Chondrocyte (in vitro differentiated cells): ENCODE data around the gene CFAP57. TPM values are rescaled to one million over a fixed set of nuclear protein-coding genes. Genes with fewer than 3 reads are reported as not detected.

ENCODE experiments used
- DNase-seq: peaks from one replicate; pipeline ENCODE4 v3.0.0; 2021; ENCODE audit warnings: mixed read lengths, low spot score
- H3K27ac Mint-ChIP-seq: one replicate; pipeline ENCODE4 v1.8.0; 2021; ENCODE audit warnings: mild to moderate bottlenecking, moderate library complexity, mixed read lengths; ENCODE audit not compliant: unreplicated experiment
- H3K27me3 Mint-ChIP-seq: 2 replicates; pipeline ENCODE4 v1.8.0; 2021; ENCODE audit warnings: low read depth, mixed read lengths
- H3K36me3 Mint-ChIP-seq: 2 replicates; pipeline ENCODE4 v1.8.0; 2021; ENCODE audit warnings: low read depth, mixed read lengths
- H3K4me1 Mint-ChIP-seq: 2 replicates; pipeline ENCODE4 v1.8.0; 2021; ENCODE audit warnings: low read depth, mild to moderate bottlenecking, mixed read lengths
- H3K4me3 Mint-ChIP-seq: one replicate; pipeline ENCODE4 v1.8.0; 2021; ENCODE audit warnings: mild to moderate bottlenecking, moderate library complexity, mixed read lengths; ENCODE audit not compliant: unreplicated experiment
- H3K9me3 Mint-ChIP-seq: 2 replicates; pipeline ENCODE4 v1.8.0; 2021; ENCODE audit warnings: low read depth, mixed read lengths
- total RNA-seq: library from RNA; stranded (reverse); gene quantifications from 3 replicates; pipeline ENCODE4 v1.2.1, GENCODE V29; 2021
- TF ChIP-seq, protein P1 (sequence below): fragments of 200-600 bp; sonication (generic); IDR thresholded peaks from 2 replicates; pipeline ENCODE4 v1.5.0; 2021; ENCODE audit warnings: antibody characterized with exemption, mild to moderate bottlenecking, moderate library complexity

Gene CFAP57
- total RNA-seq, 1 donor from 2014 or later: 0.15 TPM

GRCh38 chr1:43293896-43294760 is 122.0 kb downstream of the CFAP57 start:
- Mint-ChIP-seq H3K9me3 (no peaks in the 10 kb centered on the region), H3K27ac (peak overlapping the region; percentile 17), H3K27me3 (no peaks in the 10 kb centered on the region), H3K4me1 (peaks cover 31% of the 10 kb centered on the region), H3K4me3 (no peak overlapping the region), H3K36me3 (no peaks in the 10 kb centered on the region)
- DNase-seq: no peak
- TF ChIP-seq, protein P1, sequence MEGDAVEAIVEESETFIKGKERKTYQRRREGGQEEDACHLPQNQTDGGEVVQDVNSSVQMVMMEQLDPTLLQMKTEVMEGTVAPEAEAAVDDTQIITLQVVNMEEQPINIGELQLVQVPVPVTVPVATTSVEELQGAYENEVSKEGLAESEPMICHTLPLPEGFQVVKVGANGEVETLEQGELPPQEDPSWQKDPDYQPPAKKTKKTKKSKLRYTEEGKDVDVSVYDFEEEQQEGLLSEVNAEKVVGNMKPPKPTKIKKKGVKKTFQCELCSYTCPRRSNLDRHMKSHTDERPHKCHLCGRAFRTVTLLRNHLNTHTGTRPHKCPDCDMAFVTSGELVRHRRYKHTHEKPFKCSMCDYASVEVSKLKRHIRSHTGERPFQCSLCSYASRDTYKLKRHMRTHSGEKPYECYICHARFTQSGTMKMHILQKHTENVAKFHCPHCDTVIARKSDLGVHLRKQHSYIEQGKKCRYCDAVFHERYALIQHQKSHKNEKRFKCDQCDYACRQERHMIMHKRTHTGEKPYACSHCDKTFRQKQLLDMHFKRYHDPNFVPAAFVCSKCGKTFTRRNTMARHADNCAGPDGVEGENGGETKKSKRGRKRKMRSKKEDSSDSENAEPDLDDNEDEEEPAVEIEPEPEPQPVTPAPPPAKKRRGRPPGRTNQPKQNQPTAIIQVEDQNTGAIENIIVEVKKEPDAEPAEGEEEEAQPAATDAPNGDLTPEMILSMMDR: no peak

- Mint-ChIP-seq H3K27me3 (no peaks in the 10 kb centered on the region), H3K4me1 (peaks cover 31% of the 10 kb centered on the region), H3K36me3 (no peaks in the 10 kb centered on the region), H3K4me3 (no peak overlapping the region), H3K9me3 (no peaks in the 10 kb centered on the region), H3K27ac (peak overlapping the region; percentile 17)
- DNase-seq: no peak
- TF ChIP-seq, protein P1: no peak
Measured at GRCh38 chr1:43294761-43295160, 122.6 kb downstream of the CFAP57 start.

- no peaks in the 10 kb centered on the region for H3K9me3 Mint-ChIP-seq
- TF ChIP-seq, protein P1: no peak
- peaks cover 31% of the 10 kb centered on the region for H3K4me1 Mint-ChIP-seq
- H3K27ac Mint-ChIP-seq: peak overlapping the region; percentile 28
- DNase-seq: no peak
- no peak overlapping the region for H3K4me3 Mint-ChIP-seq
- no peaks in the 10 kb centered on the region for H3K36me3 Mint-ChIP-seq
- H3K27me3 Mint-ChIP-seq: no peaks in the 10 kb centered on the region
Measured at GRCh38 chr1:43296207-43296606, 124.1 kb downstream of the CFAP57 start.

- peaks cover 29% of the 10 kb centered on the region for H3K4me1 Mint-ChIP-seq
- H3K27ac Mint-ChIP-seq: no peak overlapping the region
- TF ChIP-seq, protein P1: no peak
- no peak for DNase-seq
- no peak overlapping the region for H3K4me3 Mint-ChIP-seq
- no peaks in the 10 kb centered on the region for H3K36me3 Mint-ChIP-seq
- no peaks in the 10 kb centered on the region for H3K27me3 Mint-ChIP-seq
- H3K9me3 Mint-ChIP-seq: no peaks in the 10 kb centered on the region
Measured at GRCh38 chr1:43298055-43298454, 125.9 kb downstream of the CFAP57 start.

GRCh38 chr1:43299101-43299500 is 127.0 kb downstream of the CFAP57 start:
- DNase-seq: no peak
- Mint-ChIP-seq H3K27me3 (no peaks in the 10 kb centered on the region), H3K36me3 (no peaks in the 10 kb centered on the region), H3K9me3 (no peaks in the 10 kb centered on the region), H3K27ac (no peak overlapping the region), H3K4me3 (no peak overlapping the region), H3K4me1 (peaks cover 25% of the 10 kb centered on the region)
- TF ChIP-seq, protein P1: no peak
